CD4-positive, alpha-beta T cell treated with Interleukin-21 for 1 hour (primary cell): ENCODE measurements around the gene NECAB3.
A peak's percentile ranks its signal among the peaks of the same experiment; 100 is the strongest.

Experiments used
- DNase-seq: peaks from one replicate; pipeline ENCODE4 v3.0.0-alpha.2; 2020

Gene NECAB3

DNA sequence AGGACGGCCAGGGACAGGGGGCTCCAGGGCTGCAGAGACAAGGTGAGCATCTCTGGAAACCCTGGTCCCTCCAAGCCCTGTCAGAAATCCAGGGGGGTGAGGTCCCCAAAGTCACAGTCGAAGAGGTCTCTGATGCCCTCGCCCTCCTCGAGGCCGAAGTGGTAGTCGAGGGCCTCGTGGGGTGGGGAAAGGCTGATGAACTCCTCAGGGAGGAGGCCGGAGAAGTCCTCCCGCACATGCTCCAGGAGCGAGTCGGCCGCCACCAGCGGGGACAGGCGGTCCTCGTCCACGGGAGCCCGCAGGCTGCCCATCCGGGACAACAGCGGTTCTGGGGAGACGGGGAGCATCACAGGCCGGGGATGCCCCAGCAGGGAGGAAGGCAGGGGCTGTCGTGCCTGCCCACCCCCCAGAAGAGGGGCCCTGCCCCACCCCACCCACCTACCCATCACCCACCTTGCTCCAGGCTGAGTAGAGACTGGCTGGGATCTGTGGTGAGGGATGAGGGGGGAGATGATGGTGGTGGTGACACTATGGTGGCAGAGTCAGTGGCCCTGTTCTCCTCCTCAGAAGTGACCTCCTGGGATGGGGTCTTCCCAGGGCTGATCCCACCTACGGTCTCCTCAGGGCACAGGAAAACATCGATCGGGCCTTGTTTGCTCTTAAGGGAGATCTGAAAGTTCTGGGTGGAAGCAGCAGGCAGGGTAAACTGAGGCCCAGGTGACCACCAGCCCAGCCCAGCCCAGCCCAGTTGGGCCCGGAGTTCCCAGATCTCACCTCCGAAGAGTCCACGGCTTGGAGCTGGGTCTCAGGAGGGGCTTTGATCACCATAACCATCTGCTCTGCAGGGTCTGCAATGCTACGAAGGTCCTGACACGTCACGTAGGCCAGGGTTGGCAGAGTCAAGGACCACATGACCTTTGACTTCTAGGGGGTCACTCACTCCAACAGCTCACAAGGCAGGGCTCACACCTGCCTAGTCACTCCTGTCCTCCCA is 2.7 kb upstream of the NECAB3 start:
- no peak for DNase-seq

DNA sequence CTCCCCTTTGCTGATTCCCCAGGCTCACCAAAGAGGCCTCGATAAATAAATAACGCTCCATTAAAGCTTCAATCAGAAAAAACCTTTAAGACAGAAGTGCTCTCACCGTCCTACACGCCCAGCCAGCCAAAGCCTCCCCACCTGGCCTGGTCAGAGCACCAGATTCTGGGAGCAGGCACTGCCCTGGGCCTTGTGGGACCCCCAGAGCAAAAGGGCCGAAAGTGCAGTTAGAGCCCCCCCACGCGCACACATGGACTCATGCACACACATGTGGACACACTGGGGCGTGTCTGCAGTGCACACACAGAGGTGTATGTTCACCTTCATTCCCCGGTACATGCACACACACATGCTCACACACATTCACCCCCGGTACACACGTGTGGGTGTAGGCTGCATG is 1.9 kb upstream of the NECAB3 start:
- no peak for DNase-seq

DNA sequence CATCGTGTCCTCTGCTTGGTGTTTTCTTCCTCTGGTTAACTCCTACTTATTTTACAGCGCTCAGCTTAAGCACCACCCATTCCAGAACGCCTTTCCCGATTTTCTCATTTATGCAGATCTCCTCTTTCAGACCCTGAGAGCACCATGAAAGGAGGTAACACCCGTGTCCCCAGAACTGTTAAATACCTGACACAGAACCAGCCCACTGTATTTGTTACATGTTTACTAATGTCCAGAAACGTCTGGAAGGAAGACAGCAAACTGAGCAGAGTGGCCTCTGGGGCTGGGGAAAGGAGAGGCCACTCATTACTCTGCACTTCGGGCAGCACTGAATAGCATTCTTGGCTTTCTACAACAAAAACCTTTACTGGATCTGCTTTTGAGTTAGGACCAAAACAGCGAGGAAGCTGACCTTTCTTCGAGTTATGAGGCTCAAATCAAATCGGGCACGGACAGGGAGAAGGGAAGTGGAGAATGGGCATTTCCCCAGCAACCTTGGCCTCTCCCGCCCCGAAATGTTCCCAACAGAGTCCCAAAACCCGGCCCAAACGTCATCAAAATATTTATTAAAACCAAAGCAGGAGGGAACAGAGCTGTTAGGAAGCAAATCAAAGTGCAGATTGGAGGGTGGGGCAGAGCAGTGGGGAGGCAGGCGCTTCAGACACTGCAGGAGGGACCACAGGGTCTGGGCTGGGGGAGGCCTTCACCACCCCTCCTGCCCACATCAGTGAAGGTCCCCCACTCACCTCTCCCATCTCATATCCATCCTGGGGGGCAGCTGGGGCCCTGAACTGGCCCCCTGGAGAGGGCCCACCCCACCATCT is 1.1 kb upstream of the NECAB3 start:
- DNase-seq, result no peak

DNA sequence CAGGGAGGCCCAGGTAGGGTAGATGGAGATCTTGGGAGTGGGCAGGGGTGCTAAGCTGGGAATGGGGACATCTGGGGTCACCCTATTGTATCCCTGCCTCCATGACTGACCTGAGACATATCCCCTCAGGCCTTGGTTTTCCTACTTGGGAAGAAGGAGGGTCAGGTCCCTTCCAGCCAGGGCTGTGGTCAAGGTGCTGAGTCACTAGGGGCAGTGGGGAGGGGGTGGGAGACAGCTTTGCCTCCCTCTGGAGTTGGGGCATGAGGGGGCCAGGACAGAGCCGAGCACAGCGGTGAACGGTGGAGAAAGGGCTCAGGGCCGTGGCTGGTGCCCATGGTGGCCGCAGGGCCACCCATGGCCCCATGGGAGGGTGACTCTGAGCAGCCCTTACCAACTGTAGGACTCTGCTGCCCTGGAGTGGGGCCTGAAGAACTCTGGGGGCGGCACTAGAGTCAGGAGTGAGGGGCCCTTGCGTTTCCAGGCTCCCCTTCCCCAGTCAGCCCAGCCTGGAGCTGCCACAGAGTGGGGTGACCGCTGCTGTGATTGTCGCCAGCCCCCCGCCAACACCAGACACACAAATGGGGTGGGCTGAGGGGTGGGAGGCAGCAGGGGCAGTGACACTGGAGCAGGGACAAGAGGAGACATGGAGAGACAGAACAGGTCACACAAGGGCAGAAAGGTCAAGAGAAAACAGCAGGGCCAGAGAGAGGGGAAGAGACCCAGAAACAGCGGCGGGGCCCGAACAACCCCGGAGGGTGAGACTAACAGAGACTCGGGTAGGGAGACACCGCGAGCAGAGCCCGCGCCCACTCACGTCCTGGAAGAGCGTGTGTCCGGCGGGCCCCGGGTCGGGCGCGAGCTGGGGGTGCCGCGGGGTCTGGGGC is 576 bp downstream of the NECAB3 start:
- DNase-seq, result no peak

DNA sequence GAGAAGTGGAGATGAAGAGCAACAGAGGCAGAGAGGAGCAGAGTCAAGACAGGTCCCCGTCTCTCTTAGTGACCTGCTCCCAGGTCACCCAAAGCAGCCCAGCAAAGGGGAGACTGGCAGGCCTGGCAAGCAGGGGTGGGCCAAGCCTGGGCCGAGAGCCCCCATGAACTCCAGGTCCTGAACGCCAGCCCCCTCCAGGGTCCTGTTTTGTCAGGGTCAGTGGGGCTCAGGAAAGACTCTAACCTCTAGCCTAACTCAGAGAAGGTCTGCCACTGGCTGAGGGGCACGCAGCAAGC is 1.2 kb downstream of the NECAB3 start:
- DNase-seq, result no peak

DNA sequence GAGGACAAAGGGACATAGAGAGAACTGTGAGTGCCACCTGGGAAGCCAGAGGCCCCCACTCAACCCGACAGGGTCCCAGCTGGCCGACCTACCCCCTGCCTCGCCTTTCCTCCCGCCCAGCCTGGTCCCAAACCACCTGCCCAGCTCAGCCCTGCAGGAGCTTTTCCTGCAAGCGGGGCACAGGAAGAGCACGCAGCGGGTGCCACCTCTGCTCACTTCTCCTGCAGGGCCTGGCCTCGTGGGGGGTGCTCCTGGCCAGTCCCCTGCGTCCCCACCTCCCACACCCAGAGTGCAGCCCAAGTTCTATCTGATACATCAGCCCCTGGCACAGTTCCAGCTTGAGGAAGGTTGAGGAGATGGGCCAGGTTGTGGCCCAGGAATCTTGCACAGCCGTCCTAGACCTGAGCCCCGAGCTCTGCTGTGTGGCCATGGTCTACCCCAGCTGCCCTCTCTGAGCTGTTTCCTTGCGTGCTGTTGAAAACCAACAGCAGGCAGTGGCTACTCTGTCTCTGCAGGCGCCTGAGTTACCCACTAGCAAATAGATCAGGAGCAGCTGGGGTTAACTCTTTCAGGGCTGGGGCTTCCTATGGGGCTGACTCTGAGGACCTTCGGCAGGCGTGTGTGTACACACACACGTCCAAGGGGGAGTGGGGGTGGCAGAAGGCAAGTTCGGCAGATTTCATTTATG is 1.7 kb downstream of the NECAB3 start:
- DNase-seq, result no peak

DNA sequence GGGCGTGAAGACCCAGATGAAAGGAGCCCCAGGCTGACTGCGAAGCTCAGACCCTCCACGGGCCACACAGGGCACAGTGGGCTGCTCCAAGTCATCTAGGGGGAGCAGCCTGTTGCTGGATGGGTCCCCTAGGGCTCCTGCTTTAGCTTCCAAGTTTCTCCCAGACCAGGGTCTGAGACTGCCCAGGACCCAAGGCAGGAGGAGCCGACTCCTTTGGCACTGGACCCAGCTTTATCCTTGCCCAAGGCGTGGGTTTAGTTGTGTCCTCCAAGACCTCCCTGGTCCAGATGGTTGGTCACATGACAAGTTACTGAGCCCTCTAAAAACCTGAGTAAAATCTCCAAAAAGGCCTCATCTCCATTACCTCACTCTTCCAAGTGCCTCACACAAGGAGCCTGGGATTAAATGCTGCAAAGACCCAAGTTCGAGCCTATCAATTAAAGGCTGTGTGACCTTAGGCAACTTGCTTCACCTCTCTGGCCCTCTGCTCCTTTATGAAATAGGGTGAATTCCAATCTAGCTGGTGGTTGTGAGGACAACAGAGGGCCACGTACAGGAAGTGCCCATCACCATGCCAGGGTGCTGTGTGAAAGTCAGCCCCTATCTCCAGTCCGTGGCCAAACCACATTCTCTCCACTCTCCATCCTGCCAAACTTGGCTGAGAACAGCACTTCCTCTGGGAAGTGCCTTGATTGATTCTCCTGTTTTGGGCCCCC is 2.5 kb downstream of the NECAB3 start:
- DNase-seq, result no peak

DNA sequence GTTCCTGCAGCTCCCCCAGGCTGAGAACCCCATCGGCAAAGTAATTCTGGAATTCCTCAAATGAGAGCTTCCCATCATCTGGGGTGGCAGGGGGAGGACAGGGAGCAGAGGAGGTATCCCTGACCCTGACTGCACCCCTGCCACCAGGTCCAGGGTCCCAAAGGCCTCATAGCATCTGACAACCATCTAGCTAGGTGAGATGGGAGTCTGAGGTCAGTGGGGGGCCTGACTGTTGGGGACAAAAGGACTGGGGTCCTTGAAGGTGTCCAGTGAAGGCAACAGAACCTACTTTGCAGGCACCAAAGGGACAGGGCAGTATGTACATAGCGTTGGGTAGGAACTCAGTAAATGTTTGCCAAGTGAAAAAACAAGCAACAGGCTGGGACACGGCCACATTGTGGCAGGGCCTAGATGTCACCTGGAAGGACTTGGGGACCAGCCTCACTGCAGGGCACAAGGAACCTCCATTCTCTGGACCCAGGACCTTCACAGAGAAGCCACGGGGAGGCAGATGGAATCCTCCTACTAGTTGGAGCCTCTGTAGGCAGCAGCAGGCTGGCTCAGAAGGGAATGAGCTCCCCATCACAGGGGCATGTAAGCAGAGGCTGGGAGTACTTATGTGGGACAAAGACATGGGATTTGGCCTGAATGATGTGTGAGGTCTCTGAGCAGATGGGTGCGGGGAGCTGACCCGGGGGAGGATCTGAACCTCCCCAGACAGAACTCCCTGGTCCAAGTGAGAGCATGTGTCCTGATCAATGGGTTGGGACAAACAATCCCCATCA is 3.3 kb downstream of the NECAB3 start:
- no peak for DNase-seq

DNA sequence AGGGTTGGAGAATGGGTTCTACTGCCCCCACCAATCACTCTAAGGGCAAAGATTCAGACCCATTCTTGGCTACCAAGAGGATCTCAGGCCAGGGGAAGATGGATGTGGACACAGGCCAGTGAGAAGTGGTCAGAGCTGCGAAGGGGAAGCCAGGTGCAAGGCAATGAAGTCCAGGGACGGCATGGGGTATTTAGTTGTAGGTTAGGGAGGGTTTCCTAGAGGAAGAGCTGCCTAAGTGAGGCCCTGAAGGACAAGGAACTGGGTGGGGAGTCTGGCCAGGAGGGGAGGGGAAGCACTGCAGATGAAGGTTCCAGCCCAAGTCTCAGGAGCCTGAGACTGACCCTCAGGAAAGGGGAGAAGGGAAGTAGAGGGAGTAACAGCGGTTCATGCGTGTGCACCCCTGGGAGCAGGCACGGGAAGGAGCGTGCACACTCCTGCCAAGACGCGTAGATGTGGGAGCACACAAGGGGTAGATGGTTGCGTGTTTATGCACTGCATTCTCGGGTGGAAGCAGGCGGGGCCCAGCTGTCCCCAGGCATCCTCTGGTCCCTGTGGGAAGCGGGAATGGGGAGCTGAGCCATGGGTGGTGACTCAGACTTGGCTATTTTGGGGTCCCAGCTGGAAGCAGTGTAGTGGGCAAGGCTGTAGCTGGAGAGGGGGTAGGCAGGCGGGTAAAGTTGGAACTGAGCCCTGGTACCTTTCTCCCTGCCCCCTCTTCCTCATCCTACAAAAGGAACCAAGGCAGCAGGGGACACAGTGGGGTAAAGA is 4.2 kb downstream of the NECAB3 start:
- no peak for DNase-seq

DNA sequence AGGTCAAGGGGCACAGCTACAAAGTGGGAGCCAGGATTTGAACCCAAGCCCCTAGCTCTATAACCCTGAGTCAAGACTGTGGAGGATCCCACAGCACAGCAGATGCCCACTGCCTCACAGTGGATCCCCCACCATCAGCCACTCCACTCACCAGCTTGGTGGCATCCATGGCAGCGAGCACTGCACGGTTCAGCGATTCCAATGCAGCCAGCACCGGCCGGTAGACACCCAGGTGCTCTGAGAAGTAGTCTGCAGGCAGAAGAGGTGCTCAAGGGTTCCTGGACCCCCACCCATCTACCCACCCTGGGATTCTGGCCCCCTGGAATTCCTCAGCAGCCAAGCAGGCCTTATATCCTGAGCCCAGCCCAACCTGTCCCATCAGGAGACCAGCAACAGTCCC is 5.0 kb downstream of the NECAB3 start:
- no peak for DNase-seq

DNA sequence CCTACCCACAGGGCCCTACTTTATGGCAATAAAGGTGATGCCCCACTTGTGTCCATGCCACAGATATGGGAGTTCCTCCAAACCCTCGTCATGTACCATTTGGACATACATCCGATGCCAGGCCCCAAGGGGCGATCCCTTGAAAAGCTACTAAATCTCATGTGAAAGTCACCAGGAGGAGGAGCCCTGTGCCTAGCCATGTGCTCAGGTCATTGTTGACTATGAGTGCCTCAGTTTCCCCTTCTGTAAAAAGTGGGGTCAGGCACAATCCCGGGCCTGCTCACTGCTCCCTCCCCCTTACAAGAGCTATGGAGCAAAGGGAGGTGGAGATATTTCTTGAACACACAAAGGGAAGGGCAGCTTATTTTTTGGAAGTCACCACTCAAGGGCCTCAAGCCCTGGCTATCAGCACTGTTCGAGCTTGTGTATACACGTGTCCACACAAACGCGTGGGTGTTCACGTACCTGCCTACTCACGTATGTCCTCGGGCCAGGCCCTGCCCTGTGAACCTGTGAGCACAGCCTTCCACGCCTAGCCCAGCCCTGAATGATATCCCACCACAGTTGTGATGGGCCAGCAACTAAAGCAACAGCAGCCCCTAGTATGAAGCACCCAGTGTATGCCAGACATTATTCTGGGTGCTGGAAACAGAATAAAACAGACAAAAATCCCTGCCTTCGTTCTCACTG is 5.6 kb downstream of the NECAB3 start:
- DNase-seq, result no peak

DNA sequence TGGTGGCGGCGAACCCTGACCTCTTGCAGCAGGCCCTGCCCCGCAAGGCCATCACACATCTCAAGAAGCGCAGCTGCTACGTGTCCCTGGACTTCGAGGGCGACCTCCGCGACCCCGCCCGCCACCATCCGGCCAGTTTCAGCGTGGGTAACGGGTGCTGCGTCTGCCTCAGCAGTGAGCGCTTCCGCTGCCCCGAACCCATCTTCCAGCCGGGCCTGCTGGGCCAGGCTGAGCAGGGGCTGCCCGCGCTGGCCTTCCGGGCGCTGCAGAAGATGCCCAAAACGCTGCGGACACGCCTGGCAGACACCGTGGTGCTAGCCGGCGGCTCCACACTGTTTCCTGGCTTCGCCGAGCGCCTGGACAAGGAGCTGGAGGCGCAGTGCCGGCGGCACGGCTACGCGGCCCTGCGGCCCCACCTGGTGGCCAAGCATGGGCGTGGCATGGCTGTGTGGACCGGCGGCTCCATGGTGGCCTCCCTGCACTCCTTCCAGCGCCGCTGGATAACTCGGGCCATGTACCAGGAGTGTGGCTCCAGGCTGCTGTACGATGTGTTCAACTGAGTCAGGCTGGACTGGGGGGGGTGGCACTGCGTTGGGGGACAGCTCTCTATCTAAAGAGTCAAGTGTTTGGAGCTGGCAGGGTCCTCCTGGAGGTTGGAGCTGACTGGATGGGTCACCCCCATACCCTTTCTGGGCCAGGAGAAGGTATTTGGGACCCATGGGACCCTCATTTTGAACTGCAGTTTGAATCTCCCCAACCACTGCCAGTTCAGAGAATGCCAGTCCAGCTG is 6.4 kb downstream of the NECAB3 start:
- peak; percentile 78 for DNase-seq

DNA sequence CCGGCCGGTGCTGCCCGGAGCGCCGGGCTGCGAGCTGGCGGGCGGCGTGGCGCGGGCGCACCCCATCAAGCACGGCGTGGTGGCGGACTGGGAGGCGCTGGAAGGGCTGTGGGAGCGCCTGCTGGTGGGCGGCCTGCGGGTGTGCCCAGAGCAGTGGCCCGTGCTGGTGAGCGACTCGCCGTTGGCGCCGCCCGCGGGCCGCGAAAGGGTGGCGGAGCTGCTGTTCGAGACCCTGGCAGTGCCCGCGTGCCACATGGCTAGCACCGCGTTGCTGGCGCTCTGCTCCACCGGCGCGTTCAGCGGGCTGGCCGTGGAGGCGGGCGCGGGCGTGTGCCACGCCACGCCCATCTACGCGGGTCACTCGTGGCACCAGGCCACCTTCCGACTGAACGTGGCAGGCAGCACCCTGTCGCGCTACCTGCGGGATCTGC is 7.0 kb downstream of the NECAB3 start:
- DNase-seq, result peak; percentile 44

DNA sequence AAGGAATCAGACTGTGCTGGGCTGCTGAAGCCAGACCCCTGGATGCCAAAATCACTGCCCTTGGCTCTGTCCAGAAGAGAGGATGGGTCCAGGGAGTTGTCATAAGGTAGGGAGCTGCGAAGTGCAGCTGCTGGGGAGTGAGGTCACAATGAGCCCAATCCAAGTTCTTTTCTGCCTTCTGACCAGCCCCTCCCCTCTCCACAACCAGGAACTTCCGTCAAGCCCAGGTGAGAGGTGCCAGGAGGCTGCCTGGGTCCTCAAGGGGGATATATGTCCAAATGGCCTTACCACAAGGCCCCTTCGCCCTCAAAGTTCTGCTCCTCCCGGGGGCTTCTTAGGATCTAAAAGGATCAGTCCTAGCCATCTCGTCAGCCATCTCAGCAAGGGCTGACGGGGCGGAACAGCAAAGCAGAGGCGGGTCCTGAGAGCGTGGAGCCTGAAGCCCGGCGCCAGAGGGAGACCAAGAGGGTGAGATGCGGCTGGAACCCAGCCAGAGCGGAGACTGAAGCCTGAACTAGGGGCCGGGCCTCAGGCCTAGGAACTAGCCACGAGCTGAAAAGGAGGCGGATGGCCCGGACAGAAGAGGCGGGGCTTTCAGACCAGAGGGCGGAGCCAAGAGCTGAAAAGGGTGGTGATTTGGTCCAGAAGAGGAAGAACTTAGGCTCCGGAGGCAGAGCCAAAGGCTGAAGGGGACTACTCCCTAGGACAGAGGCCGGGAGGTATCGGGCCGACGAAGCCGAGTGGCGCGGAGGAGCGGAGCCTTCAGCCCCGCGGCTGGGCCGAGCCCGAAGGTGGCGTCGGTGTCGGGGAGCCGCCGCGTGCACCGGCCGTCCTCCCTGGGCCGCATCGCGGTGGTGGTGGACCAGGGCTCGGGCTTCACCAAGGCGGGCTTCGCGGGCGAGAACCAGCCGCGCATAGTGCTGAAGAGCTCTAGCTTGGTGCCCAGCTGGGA is 7.7 kb downstream of the NECAB3 start, which contains the start of gene ACTL10:
Gene ACTL10, plus strand, starts transcription at position 651 of the 952 bp plus-strand sequence. CDS start 555 bp downstream, outside the sequence.
- DNase-seq, result peak; percentile 90

DNA sequence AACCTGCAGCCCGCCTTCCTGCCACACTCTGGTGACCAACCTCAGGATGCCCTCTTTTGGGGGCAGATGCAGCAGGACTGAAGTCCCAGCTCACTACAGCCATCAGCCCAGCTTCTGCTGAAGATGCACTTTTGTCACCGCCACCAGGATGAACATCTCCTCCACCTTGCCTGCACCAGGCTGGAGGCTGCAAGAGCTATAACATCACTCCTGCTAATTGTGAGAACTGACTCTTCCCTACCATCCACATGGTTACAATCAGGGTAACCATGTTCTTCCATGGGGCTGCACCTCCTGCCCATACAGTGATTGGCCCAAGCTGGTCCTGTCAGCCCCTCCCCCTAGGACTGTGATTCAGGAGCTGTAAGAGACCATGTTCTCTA is 9.5 kb downstream of the NECAB3 start:
- no peak for DNase-seq

DNA sequence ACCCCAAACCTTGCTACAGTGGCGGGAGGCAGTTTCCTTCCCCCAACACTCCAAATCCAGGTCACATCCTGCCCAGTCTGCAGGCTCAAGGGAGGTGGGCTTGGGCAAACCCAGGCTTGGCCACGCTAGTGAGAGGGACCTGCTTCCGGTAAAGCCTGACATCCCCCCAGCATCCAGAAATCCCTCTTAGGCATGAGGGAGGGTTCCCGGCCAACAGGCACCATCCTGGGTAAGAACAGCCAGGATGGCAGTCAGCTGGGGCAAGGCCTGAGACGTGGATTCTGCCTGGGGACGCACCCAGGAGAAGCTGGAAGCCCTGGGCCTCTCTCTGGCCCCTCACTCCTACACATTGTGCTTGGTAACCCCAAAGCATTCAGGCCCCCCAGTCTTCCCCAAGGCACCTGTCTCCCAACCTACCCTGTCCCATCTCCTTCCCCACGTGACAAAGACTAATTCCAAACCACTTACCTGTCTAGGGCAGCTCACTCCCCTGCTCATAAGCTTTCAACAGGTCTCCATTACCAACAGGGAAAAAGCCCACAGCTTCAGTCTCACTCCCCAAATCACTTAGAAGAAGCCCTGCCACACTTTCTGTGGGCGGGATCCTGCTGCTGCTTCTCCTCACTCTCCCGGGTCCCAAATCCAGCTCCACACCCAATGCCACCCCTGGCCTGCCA is 10.0 kb downstream of the NECAB3 start:
- no peak for DNase-seq
